AG10803 (cell line): ENCODE measurements around the gene XG.
"Not testable (repeated sequence)": the region's sequence is repeated elsewhere in the genome, so short reads cannot be mapped to it uniquely, and the experiment has no call there.

Experiments
- DNase-seq: peaks from one replicate; pipeline ENCODE4 v3.0.0; 2010; ENCODE audit warnings: low read depth
- H3K4me3 ChIP-seq: 2 replicates; pipeline ENCODE4 v1.5.1; 2011; ENCODE audit warnings: mild to moderate bottlenecking, low read length, control low read depth
- CTCF ChIP-seq: conservative IDR thresholded peaks from 2 replicates; pipeline ENCODE4 v1.5.1; 2011; ENCODE audit warnings: mild to moderate bottlenecking, low read length, control low read depth, inconsistent platforms

The XG gene

GRCh38 chrX:2717312-2717711 lies 34.5 kb upstream of the XG start:
- no peak for TF ChIP-seq CTCF
- DNase-seq = no peak
- no peak overlapping the region for H3K4me3 ChIP-seq

- no peak for DNase-seq
- no peak overlapping the region for H3K4me3 ChIP-seq
- TF ChIP-seq CTCF = no peak
Observed at GRCh38 chrX:2718821-2719220, 33.0 kb upstream of the XG start.

- DNase-seq = no peak
- TF ChIP-seq CTCF = no peak
- H3K4me3 ChIP-seq = no peak overlapping the region
Observed at GRCh38 chrX:2719774-2720447, 31.9 kb upstream of the XG start.

GRCh38 chrX:2723286-2723879 lies 28.5 kb upstream of the XG start:
- TF ChIP-seq CTCF = no peak
- H3K4me3 ChIP-seq = no peak overlapping the region
- no peak for DNase-seq

GRCh38 chrX:2727264-2727663 lies 24.6 kb upstream of the XG start:
- not testable (repeated sequence) for DNase-seq, H3K4me3 ChIP-seq

GRCh38 chrX:2732076-2732475 lies 19.8 kb upstream of the XG start:
- no peak for DNase-seq
- no peak overlapping the region for H3K4me3 ChIP-seq
- TF ChIP-seq CTCF = no peak

GRCh38 chrX:2732649-2733048 lies 19.2 kb upstream of the XG start:
- H3K4me3 ChIP-seq = no peak overlapping the region
- DNase-seq = no peak
- TF ChIP-seq CTCF = no peak

- DNase-seq = no peak
- no peak for TF ChIP-seq CTCF
- H3K4me3 ChIP-seq = no peak overlapping the region
Observed at GRCh38 chrX:2733286-2733685, 18.6 kb upstream of the XG start.
